Measurements from ENCODE around the gene BPIFB1. TPM values are rescaled to one million over a fixed set of nuclear protein-coding genes. Genes with fewer than 3 reads are reported as not detected.

Gene BPIFB1
- total RNA-seq, 4 donors from 2014 or later, result not detected

DNA sequence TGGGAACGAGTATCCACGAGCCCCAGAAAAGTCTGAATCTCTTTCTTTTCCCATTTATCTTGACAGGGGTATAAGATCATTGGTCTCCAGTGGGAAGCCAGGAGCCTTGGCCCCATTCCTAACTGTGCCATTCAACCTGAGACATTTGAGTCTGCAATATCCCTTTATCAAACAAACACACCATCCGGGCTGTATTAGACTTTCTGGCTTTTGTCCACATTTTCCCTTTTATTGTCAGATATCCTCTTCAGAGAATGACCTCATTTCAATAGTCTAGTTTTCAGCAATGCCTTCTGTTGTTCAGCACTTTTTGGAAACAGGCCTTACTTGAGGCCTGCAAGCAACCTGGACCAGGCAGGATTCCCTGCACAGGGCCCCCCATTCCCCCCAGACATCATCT, 31.5 kb upstream of the BPIFB1 start:
- DNase-seq (ENCODE audit: low spot score) (no peak), ATAC-seq (ENCODE audit: low FRiP score) (no peak)
- TF ChIP-seq, protein P1, sequence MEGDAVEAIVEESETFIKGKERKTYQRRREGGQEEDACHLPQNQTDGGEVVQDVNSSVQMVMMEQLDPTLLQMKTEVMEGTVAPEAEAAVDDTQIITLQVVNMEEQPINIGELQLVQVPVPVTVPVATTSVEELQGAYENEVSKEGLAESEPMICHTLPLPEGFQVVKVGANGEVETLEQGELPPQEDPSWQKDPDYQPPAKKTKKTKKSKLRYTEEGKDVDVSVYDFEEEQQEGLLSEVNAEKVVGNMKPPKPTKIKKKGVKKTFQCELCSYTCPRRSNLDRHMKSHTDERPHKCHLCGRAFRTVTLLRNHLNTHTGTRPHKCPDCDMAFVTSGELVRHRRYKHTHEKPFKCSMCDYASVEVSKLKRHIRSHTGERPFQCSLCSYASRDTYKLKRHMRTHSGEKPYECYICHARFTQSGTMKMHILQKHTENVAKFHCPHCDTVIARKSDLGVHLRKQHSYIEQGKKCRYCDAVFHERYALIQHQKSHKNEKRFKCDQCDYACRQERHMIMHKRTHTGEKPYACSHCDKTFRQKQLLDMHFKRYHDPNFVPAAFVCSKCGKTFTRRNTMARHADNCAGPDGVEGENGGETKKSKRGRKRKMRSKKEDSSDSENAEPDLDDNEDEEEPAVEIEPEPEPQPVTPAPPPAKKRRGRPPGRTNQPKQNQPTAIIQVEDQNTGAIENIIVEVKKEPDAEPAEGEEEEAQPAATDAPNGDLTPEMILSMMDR (IDR thresholded peaks at IDR 0.05), result no peak

DNA sequence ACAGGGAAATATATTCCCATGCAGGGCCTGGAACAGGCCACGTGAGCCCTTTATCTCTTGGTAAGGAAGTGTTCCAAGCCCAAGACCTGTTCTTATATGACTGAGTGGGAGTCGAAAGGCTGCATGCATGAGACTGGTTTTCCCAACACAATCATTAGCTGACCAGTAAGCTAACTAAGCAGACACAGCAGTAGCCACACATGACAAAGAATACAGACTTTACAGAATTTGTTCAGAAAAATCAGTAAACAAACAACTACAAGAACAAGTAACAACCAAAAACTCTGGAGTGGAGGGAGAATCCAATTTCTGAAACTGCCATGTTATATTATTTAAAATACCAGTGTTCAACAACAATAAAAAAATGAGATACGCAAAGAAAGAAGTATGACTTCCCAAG, 30.6 kb upstream of the BPIFB1 start:
- ATAC-seq (ENCODE audit: low FRiP score), result no peak
- TF ChIP-seq, protein P1 (IDR thresholded peaks at IDR 0.05), result no peak

DNA sequence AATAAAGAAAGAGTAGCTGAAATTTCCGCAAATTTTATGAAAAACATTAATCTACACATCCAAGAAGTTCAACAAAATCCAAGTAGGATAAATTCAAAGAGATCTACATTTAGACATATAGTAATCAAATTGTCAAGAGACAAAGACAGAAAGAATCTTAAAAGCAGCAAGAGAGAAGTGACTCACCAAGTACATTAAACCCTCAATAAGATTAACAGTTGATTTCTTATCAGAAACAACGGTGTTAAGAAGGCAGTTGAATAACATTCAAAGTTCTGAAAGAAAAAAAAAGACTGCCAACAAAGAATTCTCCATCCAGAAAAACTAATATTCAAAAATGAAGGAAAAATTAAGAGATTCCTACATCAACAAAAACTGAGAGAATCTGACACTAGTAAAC, 28.0 kb upstream of the BPIFB1 start:
- ATAC-seq (ENCODE audit: low FRiP score) (no peak), DNase-seq (ENCODE audit: low spot score) (no peak)
- TF ChIP-seq, protein P1 (IDR thresholded peaks at IDR 0.05), result no peak

More for the DNA sequence above, 30.6 kb upstream of the BPIFB1 start:
- DNase-seq (ENCODE audit: low spot score), result no peak

DNA sequence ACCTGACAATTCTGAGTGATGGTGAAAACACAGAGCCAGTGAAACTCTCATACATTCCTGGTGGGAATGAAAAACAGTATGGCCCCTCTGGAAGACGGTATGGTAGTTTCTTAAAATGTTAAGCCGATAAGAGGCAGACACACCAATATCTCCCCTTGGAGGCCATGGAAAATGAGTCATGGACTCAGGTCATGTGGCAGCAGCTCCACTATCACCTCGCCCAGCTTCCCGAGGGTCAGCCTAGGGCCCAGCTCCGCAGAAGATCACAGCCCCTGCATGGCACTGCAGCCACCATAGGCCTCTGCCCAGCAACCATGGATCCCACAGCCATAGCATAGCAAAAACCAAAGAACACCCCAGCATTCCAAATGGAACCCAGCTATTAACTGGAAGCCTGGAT, 25.8 kb upstream of the BPIFB1 start:
- no peak for DNase-seq (ENCODE audit: low spot score)
- ATAC-seq (ENCODE audit: low FRiP score), result no peak
- TF ChIP-seq, protein P1 (IDR thresholded peaks at IDR 0.05), result no peak

DNA sequence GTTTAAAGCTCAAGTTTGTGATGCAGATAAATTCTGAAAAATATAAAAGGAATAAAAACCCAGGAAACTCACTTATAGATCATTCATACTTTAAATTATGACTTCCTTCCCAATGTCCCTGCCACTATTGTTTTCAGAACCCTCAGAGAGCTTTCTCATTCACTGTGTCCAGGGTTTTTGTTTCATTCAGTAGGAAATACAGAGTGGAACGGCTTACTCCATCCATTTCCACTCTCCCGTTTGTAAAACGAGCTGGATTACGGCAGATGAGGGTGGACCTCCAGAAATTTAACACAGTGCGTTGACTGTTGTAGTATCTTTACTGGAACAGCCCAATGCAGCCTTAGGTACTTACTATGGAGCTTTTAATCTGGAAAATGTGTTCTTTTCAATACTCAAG, 23.6 kb upstream of the BPIFB1 start:
- DNase-seq (ENCODE audit: low spot score), result no peak
- ATAC-seq (ENCODE audit: low FRiP score), result no peak
- TF ChIP-seq, protein P1 (IDR thresholded peaks at IDR 0.05), result no peak

DNA sequence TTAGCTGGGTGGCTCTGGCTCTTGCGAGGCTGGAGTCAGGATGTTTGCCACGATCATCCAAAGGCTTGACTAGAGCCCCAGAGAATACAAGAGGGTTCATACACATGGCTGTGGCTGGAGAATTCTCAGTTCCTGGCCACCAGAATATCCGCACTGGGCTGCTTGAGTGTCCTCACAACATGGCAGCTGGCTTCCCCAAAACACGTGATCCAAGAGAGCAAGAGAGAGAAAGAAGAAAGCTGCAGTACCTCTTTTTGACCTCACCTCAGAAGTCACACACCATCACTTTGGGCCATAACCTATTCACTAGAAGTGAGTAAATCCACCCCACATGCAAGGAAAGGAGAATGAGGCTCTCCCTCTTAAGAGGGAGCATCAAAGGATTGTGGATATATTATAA, 21.5 kb upstream of the BPIFB1 start:
- DNase-seq (ENCODE audit: low spot score), result no peak
- TF ChIP-seq, protein P1 (IDR thresholded peaks at IDR 0.05), result no peak
- no peak for ATAC-seq (ENCODE audit: low FRiP score)

DNA sequence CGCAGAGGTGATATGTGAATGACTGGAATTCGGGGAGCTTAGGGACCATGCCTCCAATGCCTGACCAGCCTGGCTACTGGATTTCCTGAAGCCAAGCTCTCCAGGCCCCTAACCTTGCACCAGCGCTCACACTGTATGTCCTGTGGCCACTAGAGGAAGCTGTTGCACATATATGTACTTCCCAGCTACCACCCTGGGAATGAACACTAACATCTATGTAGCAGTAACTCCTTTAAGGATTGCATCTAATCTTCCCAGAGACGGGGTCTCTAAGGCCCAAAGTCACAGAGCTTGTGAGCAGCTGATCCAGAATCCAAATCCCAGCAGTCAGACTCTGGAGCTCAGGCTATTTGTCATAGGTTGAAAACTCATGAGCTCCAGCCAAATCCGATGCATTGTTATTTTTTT, 20.4 kb upstream of the BPIFB1 start:
- no peak for DNase-seq (ENCODE audit: low spot score)
- TF ChIP-seq, protein P1 (IDR thresholded peaks at IDR 0.05), result no peak
- no peak for ATAC-seq (ENCODE audit: low FRiP score)
